GM12891 (cell line): ENCODE data around the gene IQCN.

Source experiments
- PAX5 ChIP-seq: IDR thresholded peaks from 2 replicates; pipeline ENCODE4 v1.6.1; 2011; ENCODE audit warnings: low read length, moderate library complexity, mild to moderate bottlenecking; ENCODE audit not compliant: insufficient read depth, severe bottlenecking
- POLR2A ChIP-seq: IDR thresholded peaks from 2 replicates; pipeline ENCODE4 v1.6.1; 2011; ENCODE audit warnings: low read depth, low read length, control low read depth
- POLR2AphosphoS5 ChIP-seq: IDR thresholded peaks from 2 replicates; pipeline ENCODE4 v1.6.1; 2011; ENCODE audit warnings: low read depth, low read length, control low read depth
- SPI1 ChIP-seq: IDR thresholded peaks from 2 replicates; pipeline ENCODE4 v1.6.1; 2011; ENCODE audit warnings: low read depth, low read length, control low read depth

GRCh38 chr19:18278521-18279265, 4.4 kb upstream of the IQCN start:
- TF ChIP-seq POLR2A: peak; percentile 12; the same call in 1 of the 2 replicates
- TF ChIP-seq SPI1: no peak
- no peak; the same call in 1 of the 2 replicates for TF ChIP-seq POLR2AphosphoS5
- no peak for TF ChIP-seq PAX5
